ENCODE results near the gene PTH2R. TPM values are rescaled to one million over a fixed set of nuclear protein-coding genes. Genes with fewer than 3 reads are reported as not detected.

PTH2R gene
- polyA plus RNA-seq, 1 of the 3 experiments (the other 2 are of a cell fraction) = 4.0 TPM

GRCh38 chr2:208369091-208369490 lies 37.5 kb upstream of the PTH2R start:
- H2AFZ ChIP-seq (ENCODE audit: low read depth) = no peak overlapping the region
- peaks cover 20% of the 10 kb centered on the region for H3F3A ChIP-seq (replicated peaks; ENCODE audit: insufficient read depth)
- H4K20me1 ChIP-seq (ENCODE audit: insufficient read depth) = no peaks in the 10 kb centered on the region
- no peaks in the 10 kb centered on the region for H3K79me2 ChIP-seq (ENCODE audit: insufficient read depth)
- ChIA-PET POLR2A (no interaction called here), CTCF (no interaction called here)
- H3K9me2 ChIP-seq = no peaks in the 10 kb centered on the region
- H3K9ac ChIP-seq = no peak overlapping the region
- 71% methylated on average over 2 of the region's 2 CpGs for WGBS (ENCODE audit: low lambda C conversion rate)
- peaks cover 0 to 3% of the 10 kb centered on the region in 2 experiments; a peak in 1 of 4 replicates for H3K4me1 ChIP-seq (ENCODE audit: control insufficient read depth in 1 of 2, insufficient read depth in 2 of 2, low read depth in 1 of 2, low read length in 1 of 2)
- no peak for TF ChIP-seq MAX (IDR thresholded peaks at IDR 0.05; ENCODE audit: low read depth)
- TF ChIP-seq PBX3 (IDR thresholded peaks at IDR 0.05) = 0 out of 2 replicates have a peak, but pooled peaks have one; percentile 13
- H3K4me3 ChIP-seq (ENCODE audit: low read depth in 2 of 2, low read length in 1 of 2) = no peak overlapping the region
- H3K36me3 ChIP-seq (replicated peaks in 1 of 2; ENCODE audit: control insufficient read depth in 1 of 2, insufficient read depth in 2 of 2, low read length in 1 of 2) = peaks cover 0 to 8% of the 10 kb centered on the region in 2 experiments
- H3K4me2 ChIP-seq = no peak overlapping the region
- peak overlapping the region in 1 of 2 experiments; percentile 56; a peak in 1 of 4 replicates for H3K27ac ChIP-seq (ENCODE audit: low read depth in 2 of 2, low read length in 1 of 2)
- no peak for DNase-seq
- peaks cover 12% of the 10 kb centered on the region for H3K9me3 ChIP-seq
- no peaks in the 10 kb centered on the region for H3K27me3 ChIP-seq (ENCODE audit: insufficient read depth)

- no peak overlapping the region for H3K4me3 ChIP-seq (ENCODE audit: low read depth in 2 of 2, low read length in 1 of 2)
- no peaks in the 10 kb centered on the region for H3K9me3 ChIP-seq
- H3K4me2 ChIP-seq = no peak overlapping the region
- peaks cover 0 to 3% of the 10 kb centered on the region in 2 experiments; a peak in 1 of 4 replicates for H3K4me1 ChIP-seq (ENCODE audit: control insufficient read depth in 1 of 2, insufficient read depth in 2 of 2, low read depth in 1 of 2, low read length in 1 of 2)
- H3F3A ChIP-seq (replicated peaks; ENCODE audit: insufficient read depth) = peaks cover 14% of the 10 kb centered on the region
- no peak overlapping the region for H3K9ac ChIP-seq
- WGBS (ENCODE audit: low lambda C conversion rate) = 77% methylated on average over 8 of the region's 8 CpGs
- H3K79me2 ChIP-seq (ENCODE audit: insufficient read depth) = no peaks in the 10 kb centered on the region
- H4K20me1 ChIP-seq (ENCODE audit: insufficient read depth) = no peaks in the 10 kb centered on the region
- no peak overlapping the region for H2AFZ ChIP-seq (ENCODE audit: low read depth)
- H3K27ac ChIP-seq (ENCODE audit: low read depth in 2 of 2, low read length in 1 of 2) = no peak overlapping the region
- POLR2A ChIA-PET = no interaction called here
- CTCF ChIA-PET = no interaction called here
- H3K27me3 ChIP-seq (ENCODE audit: insufficient read depth) = no peaks in the 10 kb centered on the region
- no peaks in the 10 kb centered on the region for H3K36me3 ChIP-seq (replicated peaks in 1 of 2; ENCODE audit: control insufficient read depth in 1 of 2, insufficient read depth in 2 of 2, low read length in 1 of 2)
- DNase-seq = no peak
- H3K9me2 ChIP-seq = no peaks in the 10 kb centered on the region
- TF ChIP-seq EP300 (IDR thresholded peaks at IDR 0.05; ENCODE audit: borderline replicate concordance in 1 of 2, low read depth in 1 of 2, low read length in 1 of 2) = no peak
- TF ChIP-seq RCOR1 (IDR thresholded peaks at IDR 0.05; ENCODE audit: low read length) = no peak
- no peak for TF ChIP-seq YY1 (IDR thresholded peaks at IDR 0.05; ENCODE audit: low read depth)
- TF ChIP-seq MXI1 (IDR thresholded peaks at IDR 0.05; ENCODE audit: low read depth, low read length) = no peak
- no peak for TF ChIP-seq JUND (IDR thresholded peaks at IDR 0.05)
- TF ChIP-seq TEAD4 (IDR thresholded peaks at IDR 0.05; ENCODE audit: borderline replicate concordance, insufficient read depth) = no peak
- TF ChIP-seq FOXM1 (IDR thresholded peaks at IDR 0.05; ENCODE audit: low read depth) = no peak
- no peak for TF ChIP-seq PBX3 (IDR thresholded peaks at IDR 0.05)
- no peak for TF ChIP-seq NRF1 (IDR thresholded peaks at IDR 0.05; ENCODE audit: low read depth, low read length)
- TF ChIP-seq SIN3A (IDR thresholded peaks at IDR 0.05; ENCODE audit: borderline replicate concordance, low read depth, low read length) = no peak
- TF ChIP-seq MEF2A (IDR thresholded peaks at IDR 0.05; ENCODE audit: borderline replicate concordance, low read depth) = no peak
- TF ChIP-seq FOXJ3 (CRISPR knock-in tag; IDR thresholded peaks at IDR 0.05) = no peak
- TF ChIP-seq RAD21 (IDR thresholded peaks at IDR 0.05; ENCODE audit: low read length) = no peak
- no peak for TF ChIP-seq RFX5 (IDR thresholded peaks at IDR 0.05; ENCODE audit: low read length)
- TF ChIP-seq SMC3 (IDR thresholded peaks at IDR 0.05; ENCODE audit: low read depth, low read length) = no peak
- TF ChIP-seq ZBTB33 (IDR thresholded peaks at IDR 0.05; ENCODE audit: borderline replicate concordance, low read depth) = no peak
- no peak for TF ChIP-seq CHD2 (IDR thresholded peaks at IDR 0.05; ENCODE audit: low read length, partially characterized antibody)
- no peak for TF ChIP-seq REST (IDR thresholded peaks at IDR 0.05; ENCODE audit: low read depth, low read length)
- TF ChIP-seq RXRA (IDR thresholded peaks at IDR 0.05; ENCODE audit: borderline replicate concordance, low read depth) = no peak
These were observed 35.5 kb upstream of the PTH2R start for GRCh38 chr2:208370881-208371633.
